Measurements from ENCODE around the gene GNB1. TPM values are rescaled to one million over a fixed set of nuclear protein-coding genes. Genes with fewer than 3 reads are reported as not detected.
A peak's percentile ranks its signal among the peaks of the same experiment; 100 is the strongest.

Gene GNB1
- total RNA-seq, 1 experiment from 2014 or later: 339 TPM

DNA sequence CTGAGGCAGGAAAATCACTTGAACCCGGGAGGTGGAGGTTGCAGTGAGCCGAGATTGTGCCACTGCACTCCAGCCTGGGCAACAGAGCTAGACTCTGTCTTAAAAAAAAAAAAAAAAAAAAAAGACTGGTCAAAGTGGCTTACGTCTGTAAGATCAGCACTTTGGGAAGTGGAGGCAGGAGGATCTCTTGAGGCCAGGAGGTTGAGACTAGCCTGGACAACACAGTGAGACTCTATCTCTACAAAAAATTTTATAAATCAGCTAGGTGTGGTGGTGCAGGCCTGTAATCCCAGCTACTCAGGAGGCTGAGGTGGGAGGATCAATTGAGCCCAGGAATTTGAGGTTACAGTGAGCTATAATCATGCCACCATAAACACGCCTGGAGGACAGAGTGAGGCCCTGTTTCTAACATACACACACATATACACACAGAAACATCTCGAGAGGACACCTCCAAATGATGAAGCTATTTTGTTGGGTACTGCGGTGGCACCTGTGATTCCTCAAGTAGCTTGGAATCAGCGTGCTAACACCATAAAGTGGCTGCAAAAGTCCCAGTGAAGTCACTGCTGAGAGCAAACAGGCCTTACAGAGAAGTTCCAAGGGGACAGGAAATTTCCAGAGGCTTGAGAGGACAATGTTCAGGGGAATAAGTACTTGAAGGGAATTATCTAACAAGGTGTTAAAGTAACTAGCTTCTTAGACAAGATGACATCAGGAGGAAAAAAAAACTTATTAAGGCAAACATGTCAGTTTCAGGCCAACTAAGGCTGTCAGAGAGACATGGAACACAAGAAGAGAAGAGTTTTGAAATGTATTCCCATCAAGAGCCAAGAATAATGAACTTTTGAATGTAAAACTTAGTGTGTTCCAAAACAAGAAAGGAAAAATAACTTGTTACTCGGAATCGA is 114.0 kb downstream of the GNB1 start:
- DNase-seq (ENCODE audit: low spot score): no peak
- Mint-ChIP-seq H3K9me3 (no peaks in the 10 kb centered on the region), H3K4me1 (peaks cover 45% of the 10 kb centered on the region), H3K27me3 (ENCODE audit: low read depth) (no peaks in the 10 kb centered on the region), H3K27ac (peak overlapping the region; percentile 74), H3K4me3 (peak overlapping the region; percentile 71), H3K36me3 (peaks cover 11% of the 10 kb centered on the region)
- ATAC-seq: no peak
- ChIA-PET CTCF (interaction anchor here (1.0 to 2.6 kb wide), 5 partner anchors 12 to 167 kb away, joined by 3 to 10 read pairs (median 9); no protein-coding TSS in a partner anchor), POLR2A (interaction anchor here (0.6 kb wide), 2 partner anchors 11 to 119 kb away, joined by 3 to 4 read pairs; no protein-coding TSS in a partner anchor)
- TF ChIP-seq SMAD3 (CRISPR knock-in tag; IDR thresholded peaks at IDR 0.05; ENCODE audit: borderline replicate concordance) (no peak), RELA (CRISPR knock-in tag; IDR thresholded peaks at IDR 0.05; ENCODE audit: borderline replicate concordance) (no peak), RORB (CRISPR knock-in tag; IDR thresholded peaks at IDR 0.05) (no peak), GRHL2 (CRISPR knock-in tag; IDR thresholded peaks at IDR 0.05; ENCODE audit: insufficient replicate concordance, severe bottlenecking) (no peak), NR3C1 (CRISPR knock-in tag; conservative IDR thresholded peaks at IDR 0.05; ENCODE audit: low read depth) (no peak), MYBL2 (CRISPR knock-in tag; IDR thresholded peaks at IDR 0.05) (no peak), TCF7 (CRISPR knock-in tag; IDR thresholded peaks at IDR 0.05; ENCODE audit: low read depth) (no peak), ZNF232 (CRISPR knock-in tag; IDR thresholded peaks at IDR 0.05) (no peak), TEAD4 (CRISPR knock-in tag; IDR thresholded peaks at IDR 0.05) (no peak), SP1 (CRISPR knock-in tag; conservative IDR thresholded peaks at IDR 0.05) (no peak), FOXP1 (CRISPR knock-in tag; IDR thresholded peaks at IDR 0.05; ENCODE audit: borderline replicate concordance) (no peak)
- TF ChIP-seq, protein P1, sequence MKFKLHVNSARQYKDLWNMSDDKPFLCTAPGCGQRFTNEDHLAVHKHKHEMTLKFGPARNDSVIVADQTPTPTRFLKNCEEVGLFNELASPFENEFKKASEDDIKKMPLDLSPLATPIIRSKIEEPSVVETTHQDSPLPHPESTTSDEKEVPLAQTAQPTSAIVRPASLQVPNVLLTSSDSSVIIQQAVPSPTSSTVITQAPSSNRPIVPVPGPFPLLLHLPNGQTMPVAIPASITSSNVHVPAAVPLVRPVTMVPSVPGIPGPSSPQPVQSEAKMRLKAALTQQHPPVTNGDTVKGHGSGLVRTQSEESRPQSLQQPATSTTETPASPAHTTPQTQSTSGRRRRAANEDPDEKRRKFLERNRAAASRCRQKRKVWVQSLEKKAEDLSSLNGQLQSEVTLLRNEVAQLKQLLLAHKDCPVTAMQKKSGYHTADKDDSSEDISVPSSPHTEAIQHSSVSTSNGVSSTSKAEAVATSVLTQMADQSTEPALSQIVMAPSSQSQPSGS (CRISPR knock-in tag; IDR thresholded peaks at IDR 0.05; ENCODE audit: borderline replicate concordance, low read depth): no peak
- TF ChIP-seq, protein P2, sequence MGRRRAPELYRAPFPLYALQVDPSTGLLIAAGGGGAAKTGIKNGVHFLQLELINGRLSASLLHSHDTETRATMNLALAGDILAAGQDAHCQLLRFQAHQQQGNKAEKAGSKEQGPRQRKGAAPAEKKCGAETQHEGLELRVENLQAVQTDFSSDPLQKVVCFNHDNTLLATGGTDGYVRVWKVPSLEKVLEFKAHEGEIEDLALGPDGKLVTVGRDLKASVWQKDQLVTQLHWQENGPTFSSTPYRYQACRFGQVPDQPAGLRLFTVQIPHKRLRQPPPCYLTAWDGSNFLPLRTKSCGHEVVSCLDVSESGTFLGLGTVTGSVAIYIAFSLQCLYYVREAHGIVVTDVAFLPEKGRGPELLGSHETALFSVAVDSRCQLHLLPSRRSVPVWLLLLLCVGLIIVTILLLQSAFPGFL (CRISPR knock-in tag; IDR thresholded peaks at IDR 0.05; ENCODE audit: borderline replicate concordance): no peak
- TF ChIP-seq, protein P3, sequence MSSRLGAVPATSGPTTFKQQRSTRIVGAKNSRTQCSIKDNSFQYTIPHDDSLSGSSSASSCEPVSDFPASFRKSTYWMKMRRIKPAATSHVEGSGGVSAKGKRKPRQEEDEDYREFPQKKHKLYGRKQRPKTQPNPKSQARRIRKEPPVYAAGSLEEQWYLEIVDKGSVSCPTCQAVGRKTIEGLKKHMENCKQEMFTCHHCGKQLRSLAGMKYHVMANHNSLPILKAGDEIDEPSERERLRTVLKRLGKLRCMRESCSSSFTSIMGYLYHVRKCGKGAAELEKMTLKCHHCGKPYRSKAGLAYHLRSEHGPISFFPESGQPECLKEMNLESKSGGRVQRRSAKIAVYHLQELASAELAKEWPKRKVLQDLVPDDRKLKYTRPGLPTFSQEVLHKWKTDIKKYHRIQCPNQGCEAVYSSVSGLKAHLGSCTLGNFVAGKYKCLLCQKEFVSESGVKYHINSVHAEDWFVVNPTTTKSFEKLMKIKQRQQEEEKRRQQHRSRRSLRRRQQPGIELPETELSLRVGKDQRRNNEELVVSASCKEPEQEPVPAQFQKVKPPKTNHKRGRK (CRISPR knock-in tag; IDR thresholded peaks at IDR 0.05; ENCODE audit: borderline replicate concordance): no peak

DNA sequence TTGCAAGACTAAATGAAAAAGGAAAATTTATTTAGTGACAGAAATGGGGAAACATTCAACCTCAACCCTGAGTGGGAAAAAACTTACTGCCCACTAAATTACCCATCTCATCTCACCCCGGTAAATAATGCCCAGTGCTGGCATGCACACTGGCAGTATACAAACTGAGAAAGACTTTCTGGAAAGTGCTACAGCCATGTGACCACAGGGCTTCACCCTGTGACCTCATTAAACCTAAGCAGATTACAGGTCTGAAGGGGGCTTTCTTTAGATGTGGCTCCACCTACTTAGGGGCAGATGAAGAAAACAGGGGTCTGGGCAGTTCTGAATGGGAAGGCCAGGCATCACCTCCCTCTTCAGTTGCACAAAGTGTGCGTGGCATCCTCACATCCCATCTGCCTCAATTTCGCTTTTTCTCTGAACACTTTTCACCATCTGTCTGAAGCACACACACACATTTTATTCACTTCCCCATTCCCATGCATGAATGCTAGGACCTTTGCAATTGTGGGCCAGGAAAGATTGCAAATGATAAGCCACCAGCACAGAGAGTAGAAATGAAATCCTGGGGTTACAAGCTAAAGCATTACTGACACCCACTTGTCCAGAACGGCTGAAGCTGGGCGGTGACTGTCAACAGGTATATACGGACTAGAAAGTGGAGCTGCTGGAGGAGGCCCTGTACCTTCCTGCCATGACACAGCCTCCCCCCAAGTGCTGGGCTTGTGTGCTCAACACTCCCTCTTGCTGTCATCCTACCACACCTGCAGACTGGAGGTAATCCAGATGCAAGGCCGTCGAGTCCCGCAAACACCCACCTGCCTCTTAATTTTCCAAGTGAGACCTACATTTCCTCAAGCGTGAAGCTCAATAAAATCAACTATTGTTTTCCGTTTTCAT is 115.3 kb downstream of the GNB1 start:
- ATAC-seq: no peak
- DNase-seq (ENCODE audit: low spot score): no peak
- POLR2A ChIA-PET: no interaction called here
- Mint-ChIP-seq H3K9me3 (peaks cover 7% of the 10 kb centered on the region), H3K27ac (peak overlapping the region; percentile 89), H3K36me3 (peaks cover 21% of the 10 kb centered on the region), H3K27me3 (ENCODE audit: low read depth) (no peaks in the 10 kb centered on the region), H3K4me1 (peaks cover 31% of the 10 kb centered on the region), H3K4me3 (peak overlapping the region; percentile 71)
- CTCF ChIA-PET: interaction anchor here (2.1 to 2.6 kb wide), 3 partner anchors 13 to 134 kb away, joined by 9 to 10 read pairs (median 9); no protein-coding TSS in a partner anchor
- no peak for TF ChIP-seq SMAD4 (CRISPR knock-in tag; IDR thresholded peaks at IDR 0.05)
- TF ChIP-seq ZNF416 (CRISPR knock-in tag; IDR thresholded peaks at IDR 0.05): no peak
- TF ChIP-seq NR2C2 (CRISPR knock-in tag; IDR thresholded peaks at IDR 0.05): no peak
- no peak for TF ChIP-seq NFATC4 (CRISPR knock-in tag; IDR thresholded peaks at IDR 0.05)
- no peak for TF ChIP-seq JAZF1 (CRISPR knock-in tag; IDR thresholded peaks at IDR 0.05)
- TF ChIP-seq, protein P4, sequence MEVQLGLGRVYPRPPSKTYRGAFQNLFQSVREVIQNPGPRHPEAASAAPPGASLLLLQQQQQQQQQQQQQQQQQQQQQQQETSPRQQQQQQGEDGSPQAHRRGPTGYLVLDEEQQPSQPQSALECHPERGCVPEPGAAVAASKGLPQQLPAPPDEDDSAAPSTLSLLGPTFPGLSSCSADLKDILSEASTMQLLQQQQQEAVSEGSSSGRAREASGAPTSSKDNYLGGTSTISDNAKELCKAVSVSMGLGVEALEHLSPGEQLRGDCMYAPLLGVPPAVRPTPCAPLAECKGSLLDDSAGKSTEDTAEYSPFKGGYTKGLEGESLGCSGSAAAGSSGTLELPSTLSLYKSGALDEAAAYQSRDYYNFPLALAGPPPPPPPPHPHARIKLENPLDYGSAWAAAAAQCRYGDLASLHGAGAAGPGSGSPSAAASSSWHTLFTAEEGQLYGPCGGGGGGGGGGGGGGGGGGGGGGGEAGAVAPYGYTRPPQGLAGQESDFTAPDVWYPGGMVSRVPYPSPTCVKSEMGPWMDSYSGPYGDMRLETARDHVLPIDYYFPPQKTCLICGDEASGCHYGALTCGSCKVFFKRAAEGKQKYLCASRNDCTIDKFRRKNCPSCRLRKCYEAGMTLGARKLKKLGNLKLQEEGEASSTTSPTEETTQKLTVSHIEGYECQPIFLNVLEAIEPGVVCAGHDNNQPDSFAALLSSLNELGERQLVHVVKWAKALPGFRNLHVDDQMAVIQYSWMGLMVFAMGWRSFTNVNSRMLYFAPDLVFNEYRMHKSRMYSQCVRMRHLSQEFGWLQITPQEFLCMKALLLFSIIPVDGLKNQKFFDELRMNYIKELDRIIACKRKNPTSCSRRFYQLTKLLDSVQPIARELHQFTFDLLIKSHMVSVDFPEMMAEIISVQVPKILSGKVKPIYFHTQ (CRISPR knock-in tag; IDR thresholded peaks at IDR 0.05): no peak
- TF ChIP-seq TEAD4 (CRISPR knock-in tag; IDR thresholded peaks at IDR 0.05): no peak
- no peak for TF ChIP-seq ESRRA (CRISPR knock-in tag; IDR thresholded peaks at IDR 0.05; ENCODE audit: borderline replicate concordance)
- no peak for TF ChIP-seq GTF2I (CRISPR knock-in tag; conservative IDR thresholded peaks at IDR 0.05)
- TF ChIP-seq, protein P5, sequence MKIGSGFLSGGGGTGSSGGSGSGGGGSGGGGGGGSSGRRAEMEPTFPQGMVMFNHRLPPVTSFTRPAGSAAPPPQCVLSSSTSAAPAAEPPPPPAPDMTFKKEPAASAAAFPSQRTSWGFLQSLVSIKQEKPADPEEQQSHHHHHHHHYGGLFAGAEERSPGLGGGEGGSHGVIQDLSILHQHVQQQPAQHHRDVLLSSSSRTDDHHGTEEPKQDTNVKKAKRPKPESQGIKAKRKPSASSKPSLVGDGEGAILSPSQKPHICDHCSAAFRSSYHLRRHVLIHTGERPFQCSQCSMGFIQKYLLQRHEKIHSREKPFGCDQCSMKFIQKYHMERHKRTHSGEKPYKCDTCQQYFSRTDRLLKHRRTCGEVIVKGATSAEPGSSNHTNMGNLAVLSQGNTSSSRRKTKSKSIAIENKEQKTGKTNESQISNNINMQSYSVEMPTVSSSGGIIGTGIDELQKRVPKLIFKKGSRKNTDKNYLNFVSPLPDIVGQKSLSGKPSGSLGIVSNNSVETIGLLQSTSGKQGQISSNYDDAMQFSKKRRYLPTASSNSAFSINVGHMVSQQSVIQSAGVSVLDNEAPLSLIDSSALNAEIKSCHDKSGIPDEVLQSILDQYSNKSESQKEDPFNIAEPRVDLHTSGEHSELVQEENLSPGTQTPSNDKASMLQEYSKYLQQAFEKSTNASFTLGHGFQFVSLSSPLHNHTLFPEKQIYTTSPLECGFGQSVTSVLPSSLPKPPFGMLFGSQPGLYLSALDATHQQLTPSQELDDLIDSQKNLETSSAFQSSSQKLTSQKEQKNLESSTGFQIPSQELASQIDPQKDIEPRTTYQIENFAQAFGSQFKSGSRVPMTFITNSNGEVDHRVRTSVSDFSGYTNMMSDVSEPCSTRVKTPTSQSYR (CRISPR knock-in tag; IDR thresholded peaks at IDR 0.05): no peak

Data from WTC11 (cell line).